ENCODE measurements around the gene MLANA. TPM values are rescaled to one million over a fixed set of nuclear protein-coding genes. Genes with fewer than 3 reads are reported as not detected.

MLANA gene
- total and polyA plus RNA-seq, 4 experiments from 2014 or later = 0.59 TPM; not detected in 3

DNA sequence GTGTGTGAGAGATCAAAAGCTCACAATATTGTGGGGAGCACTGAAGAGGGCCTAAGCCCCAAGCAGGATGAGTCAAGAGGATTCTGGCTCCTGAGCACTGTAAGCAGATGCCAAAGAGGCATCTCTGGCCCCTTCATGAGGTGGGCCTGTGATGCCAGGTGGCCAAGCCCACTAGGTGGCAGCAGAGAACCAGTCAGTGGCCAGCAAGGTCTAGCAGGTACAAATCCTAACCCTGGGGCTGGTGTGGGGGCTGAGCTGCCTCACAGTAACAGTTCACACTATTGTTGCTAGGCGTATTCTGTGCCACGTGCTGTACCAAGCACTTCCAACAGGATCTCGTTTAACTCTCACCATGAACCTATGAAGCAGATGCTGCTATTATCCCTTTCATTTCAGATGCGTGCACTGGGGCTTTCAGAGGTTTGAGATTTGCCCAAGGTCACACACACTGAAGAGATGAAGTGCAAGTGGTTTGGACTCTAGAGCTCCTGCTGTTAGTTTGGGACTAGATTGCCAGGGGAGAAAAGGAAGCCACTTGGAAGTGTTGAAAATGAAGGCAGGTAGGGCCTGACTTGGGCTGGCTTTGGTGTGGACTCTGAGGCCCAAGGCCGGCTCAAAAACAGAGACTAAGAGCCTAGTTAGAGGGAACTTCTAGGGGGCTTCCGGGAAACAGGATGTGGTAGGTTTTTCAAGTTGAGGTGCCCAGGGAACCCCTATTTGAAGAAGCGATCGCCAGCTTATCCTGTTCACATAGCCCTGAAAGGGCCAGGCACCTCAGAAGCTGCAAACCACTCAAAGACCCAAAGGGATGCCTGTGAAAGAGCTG, 4.4 kb upstream of the MLANA start:
- DNase-seq = peak; percentile 61 to 74 (median 64)
- intact Hi-C loops (cut with micrococcal nuclease) = loop anchor here (1.0 to 5.0 kb wide), 5 partner anchors 54 to 682 kb away; partner anchors contain the start of gene ERMP1
- no peak overlapping the region for H3K4me3 ChIP-seq (ENCODE audit: low read length in 2 of 2)
- no peak overlapping the region for H3K27ac ChIP-seq (ENCODE audit: low read depth, low read length)
- no peaks in the 10 kb centered on the region for H3K36me3 ChIP-seq (ENCODE audit: insufficient read depth, low read length)
- H3K36me3 Mint-ChIP-seq = no peaks in the 10 kb centered on the region
- peaks cover 5% of the 10 kb centered on the region for H3K4me1 ChIP-seq (ENCODE audit: insufficient read depth, low read length)
- POLR2A ChIA-PET (ENCODE audit: partially characterized antibody) = interaction anchor here (0.7 to 1.2 kb wide), 5 partner anchors 54 to 168 kb away, joined by 3 to 5 read pairs (median 3); partner anchors contain the start of gene ERMP1
- H3K4me1 Mint-ChIP-seq = peaks cover 5 to 6% (median 5%) of the 10 kb centered on the region in 4 donors
- no peaks in the 10 kb centered on the region for H3K27me3 ChIP-seq (ENCODE audit: insufficient read depth, low read length)
- CTCF ChIA-PET (ENCODE audit: partially characterized antibody) = interaction anchor here (0.5 to 5.2 kb wide), 51 partner anchors 8 to 1773 kb away, joined by 3 to 65 read pairs (median 4); partner anchors contain the start of gene ERMP1
- H3K27ac Mint-ChIP-seq = peak overlapping the region in 2 of 7 donors; percentile 27 to 74
- no peaks in the 10 kb centered on the region for H3K9me3 ChIP-seq (ENCODE audit: control insufficient read depth in 1 of 2, low read length in 2 of 2)
- no peak overlapping the region for H3K4me3 Mint-ChIP-seq
- no peaks in the 10 kb centered on the region for H3K27me3 Mint-ChIP-seq
- H3K9me3 Mint-ChIP-seq = no peaks in the 10 kb centered on the region

DNA sequence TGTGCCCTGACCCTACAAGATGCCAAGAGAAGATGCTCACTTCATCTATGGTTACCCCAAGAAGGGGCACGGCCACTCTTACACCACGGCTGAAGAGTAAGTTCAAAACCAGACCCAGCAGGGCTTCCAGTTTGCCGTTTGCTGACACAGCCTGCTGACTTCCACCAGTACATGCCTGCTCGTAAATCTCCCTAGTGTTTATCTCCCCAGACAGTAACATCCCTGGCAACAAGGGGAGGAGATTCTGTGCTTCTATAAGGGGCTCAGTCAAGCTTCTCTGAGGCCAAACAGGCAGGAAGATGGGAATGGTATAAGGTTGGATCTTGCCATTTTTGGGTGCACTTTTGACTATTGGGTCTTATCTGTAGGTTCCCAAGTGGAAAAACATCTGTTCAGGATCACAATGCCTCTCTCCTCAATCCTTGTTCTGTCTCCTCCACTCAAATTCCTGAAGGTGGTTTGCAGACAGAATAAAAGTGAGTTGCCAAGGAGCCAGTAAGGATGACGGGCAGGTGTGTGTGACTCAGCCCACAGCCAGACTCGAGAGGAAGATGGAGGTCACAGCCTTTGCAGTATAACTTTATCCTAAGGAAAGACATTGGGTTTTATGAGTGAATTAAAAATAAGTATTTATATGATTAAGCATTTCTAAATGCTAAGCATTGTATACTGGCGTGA, 1.9 kb downstream of the MLANA start:
- H3K9me3 ChIP-seq (ENCODE audit: control insufficient read depth in 1 of 2, low read length in 2 of 2) = no peaks in the 10 kb centered on the region
- H3K4me3 Mint-ChIP-seq = no peak overlapping the region
- H3K27me3 Mint-ChIP-seq = no peaks in the 10 kb centered on the region
- H3K4me1 Mint-ChIP-seq = no peaks in the 10 kb centered on the region
- no peak overlapping the region for H3K27ac ChIP-seq (ENCODE audit: low read depth, low read length)
- H3K4me3 ChIP-seq (ENCODE audit: low read length in 2 of 2) = no peak overlapping the region
- ChIA-PET CTCF (ENCODE audit: partially characterized antibody) (no interaction called here), POLR2A (ENCODE audit: partially characterized antibody) (no interaction called here)
- no peaks in the 10 kb centered on the region for H3K4me1 ChIP-seq (ENCODE audit: insufficient read depth, low read length)
- H3K9me3 Mint-ChIP-seq = no peaks in the 10 kb centered on the region
- no peaks in the 10 kb centered on the region for H3K27me3 ChIP-seq (ENCODE audit: insufficient read depth, low read length)
- no peak for DNase-seq
- intact Hi-C loops (cut with micrococcal nuclease) = no loop called here
- H3K36me3 Mint-ChIP-seq = peaks cover 10 to 19% of the 10 kb centered on the region in 2 donors
- H3K27ac Mint-ChIP-seq = no peak overlapping the region
- H3K36me3 ChIP-seq (ENCODE audit: insufficient read depth, low read length) = no peaks in the 10 kb centered on the region

DNA sequence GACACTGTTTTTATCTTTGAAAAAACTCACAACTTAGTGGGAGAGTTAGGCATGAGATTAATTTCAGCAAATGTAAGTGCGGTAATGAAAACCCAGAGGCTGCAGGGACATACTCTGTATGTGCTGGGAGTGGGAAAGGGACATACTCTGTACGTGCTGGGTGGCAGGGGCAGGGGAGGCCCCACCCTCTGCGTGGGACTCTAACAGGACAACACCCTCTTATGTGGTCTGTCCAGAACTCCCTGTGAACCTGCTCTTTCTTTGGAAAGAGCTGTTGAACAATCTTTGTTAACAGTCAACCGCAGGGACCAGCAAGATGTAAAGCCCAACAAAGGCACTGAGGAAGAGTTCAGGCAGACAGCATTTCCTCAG, 2.4 kb downstream of the MLANA start:
- intact Hi-C loops (cut with micrococcal nuclease) = no loop called here

DNA sequence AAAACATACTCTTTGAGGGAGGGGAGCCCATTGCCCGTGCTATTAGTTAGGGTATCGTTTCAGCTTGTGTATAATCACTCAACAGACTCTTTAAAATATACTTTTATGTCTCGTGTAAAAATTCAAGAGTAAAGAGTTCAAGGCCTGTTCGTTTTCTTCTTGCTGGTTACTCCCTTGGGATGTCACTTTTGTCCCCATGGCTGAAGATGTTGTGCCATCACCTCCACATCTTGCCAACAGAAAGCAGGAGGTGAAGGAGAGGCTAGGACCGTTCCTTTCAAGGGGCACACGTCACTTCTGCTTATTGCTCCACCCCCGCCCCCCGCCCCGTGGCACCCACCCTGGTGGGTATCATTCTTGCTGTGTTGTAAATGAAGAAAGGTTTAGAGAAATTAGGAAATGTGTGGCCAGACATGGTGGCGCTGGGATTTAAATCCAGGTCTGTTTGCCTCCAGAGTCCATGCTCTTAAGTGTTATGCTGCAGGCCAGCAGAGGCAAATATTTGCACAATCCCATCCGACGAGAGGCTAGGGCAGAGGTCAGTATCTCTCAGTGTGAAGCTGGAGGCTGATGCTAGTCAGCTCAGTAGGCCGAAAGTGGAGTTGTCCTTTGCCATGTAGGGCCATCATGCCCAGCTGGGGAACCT, 3.0 kb downstream of the MLANA start:
- Mint-ChIP-seq H3K4me3 (no peak overlapping the region), H3K27me3 (no peaks in the 10 kb centered on the region), H3K4me1 (no peaks in the 10 kb centered on the region), H3K9me3 (no peaks in the 10 kb centered on the region), H3K27ac (no peak overlapping the region), H3K36me3 (peaks cover 21 to 28% of the 10 kb centered on the region in 2 donors)
- H3K4me1 ChIP-seq (ENCODE audit: insufficient read depth, low read length) = no peaks in the 10 kb centered on the region
- H3K36me3 ChIP-seq (ENCODE audit: insufficient read depth, low read length) = no peaks in the 10 kb centered on the region
- H3K4me3 ChIP-seq (ENCODE audit: low read length in 2 of 2) = no peak overlapping the region
- no peaks in the 10 kb centered on the region for H3K27me3 ChIP-seq (ENCODE audit: insufficient read depth, low read length)
- ChIA-PET POLR2A (ENCODE audit: partially characterized antibody) (no interaction called here), CTCF (ENCODE audit: partially characterized antibody) (interaction anchor here (0.6 to 1.5 kb wide), 3 partner anchors 8 to 1340 kb away, joined by 3 to 10 read pairs (median 3); no protein-coding TSS in a partner anchor)
- intact Hi-C loops (cut with micrococcal nuclease) = no loop called here
- no peak overlapping the region for H3K27ac ChIP-seq (ENCODE audit: low read depth, low read length)
- H3K9me3 ChIP-seq (ENCODE audit: control insufficient read depth in 1 of 2, low read length in 2 of 2) = no peaks in the 10 kb centered on the region
- no peak for DNase-seq

More for the DNA sequence above, 2.4 kb downstream of the MLANA start:
- H3K4me3 ChIP-seq (ENCODE audit: low read length in 2 of 2) = no peak overlapping the region
- no peak overlapping the region for H3K27ac ChIP-seq (ENCODE audit: low read depth, low read length)
- no peak overlapping the region for H3K27ac Mint-ChIP-seq
- POLR2A ChIA-PET (ENCODE audit: partially characterized antibody) = no interaction called here
- H3K36me3 ChIP-seq (ENCODE audit: insufficient read depth, low read length) = no peaks in the 10 kb centered on the region
- no peaks in the 10 kb centered on the region for H3K4me1 Mint-ChIP-seq
- no peak for DNase-seq
- H3K27me3 Mint-ChIP-seq = no peaks in the 10 kb centered on the region
- no peaks in the 10 kb centered on the region for H3K9me3 ChIP-seq (ENCODE audit: control insufficient read depth in 1 of 2, low read length in 2 of 2)
- H3K36me3 Mint-ChIP-seq = peaks cover 15 to 22% of the 10 kb centered on the region in 2 donors
- CTCF ChIA-PET (ENCODE audit: partially characterized antibody) = no interaction called here
- no peaks in the 10 kb centered on the region for H3K27me3 ChIP-seq (ENCODE audit: insufficient read depth, low read length)
- H3K4me3 Mint-ChIP-seq = no peak overlapping the region
- H3K9me3 Mint-ChIP-seq = no peaks in the 10 kb centered on the region
- no peaks in the 10 kb centered on the region for H3K4me1 ChIP-seq (ENCODE audit: insufficient read depth, low read length)

DNA sequence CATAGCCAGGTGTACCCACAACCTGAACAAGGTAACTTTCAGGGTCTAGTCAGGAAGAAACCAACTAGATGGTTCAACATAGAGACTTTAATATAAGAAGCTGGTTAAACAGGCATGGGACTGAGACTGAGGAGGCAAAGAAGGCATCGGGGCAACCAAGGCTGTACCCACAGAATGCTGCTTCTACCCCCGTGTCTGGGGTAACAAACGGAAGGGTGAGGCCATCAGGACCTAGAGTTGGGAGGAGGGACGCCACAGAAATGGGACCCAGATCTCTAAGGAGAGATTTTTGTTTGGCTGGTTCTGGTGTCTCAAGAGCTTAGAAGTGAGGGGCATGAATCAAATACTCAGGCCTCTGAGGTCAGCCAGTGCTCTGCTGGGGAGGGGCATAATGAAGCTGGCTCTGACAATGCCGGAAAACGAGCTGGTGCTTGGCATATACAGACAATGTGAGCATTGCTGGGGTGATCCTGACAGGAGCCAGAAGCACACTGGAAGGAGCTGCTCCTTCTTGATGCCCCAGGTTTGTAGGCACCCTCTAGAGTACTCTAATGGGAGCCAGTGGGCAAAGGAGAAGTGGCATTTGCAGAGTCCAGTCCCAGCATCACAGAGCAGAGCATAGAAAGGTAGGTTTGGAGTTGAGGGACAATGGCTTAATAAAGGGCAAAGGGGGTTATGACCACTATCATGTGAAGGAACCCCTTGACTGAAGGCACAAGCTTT, 3.7 kb downstream of the MLANA start:
- Histone ChIP-seq H3K9me3 (ENCODE audit: control insufficient read depth in 1 of 2, low read length in 2 of 2) (no peaks in the 10 kb centered on the region), H3K27ac (ENCODE audit: low read depth, low read length) (no peak overlapping the region), H3K36me3 (ENCODE audit: insufficient read depth, low read length) (no peaks in the 10 kb centered on the region), H3K4me3 (ENCODE audit: low read length in 2 of 2) (no peak overlapping the region), H3K4me1 (ENCODE audit: insufficient read depth, low read length) (no peaks in the 10 kb centered on the region), H3K27me3 (ENCODE audit: insufficient read depth, low read length) (no peaks in the 10 kb centered on the region)
- no peak overlapping the region for H3K4me3 Mint-ChIP-seq
- H3K36me3 Mint-ChIP-seq = peaks cover 24 to 30% of the 10 kb centered on the region in 2 donors
- no peaks in the 10 kb centered on the region for H3K27me3 Mint-ChIP-seq
- ChIA-PET CTCF (ENCODE audit: partially characterized antibody) (interaction anchor here (0.6 to 1.5 kb wide), 4 partner anchors 9 to 1340 kb away, joined by 3 to 10 read pairs (median 3); no protein-coding TSS in a partner anchor), POLR2A (ENCODE audit: partially characterized antibody) (no interaction called here)
- H3K4me1 Mint-ChIP-seq = no peaks in the 10 kb centered on the region
- peak overlapping the region in 2 of 7 donors; percentile 44 to 66 for H3K27ac Mint-ChIP-seq
- intact Hi-C loops (cut with micrococcal nuclease) = no loop called here
- H3K9me3 Mint-ChIP-seq = no peaks in the 10 kb centered on the region
- no peak for DNase-seq

DNA sequence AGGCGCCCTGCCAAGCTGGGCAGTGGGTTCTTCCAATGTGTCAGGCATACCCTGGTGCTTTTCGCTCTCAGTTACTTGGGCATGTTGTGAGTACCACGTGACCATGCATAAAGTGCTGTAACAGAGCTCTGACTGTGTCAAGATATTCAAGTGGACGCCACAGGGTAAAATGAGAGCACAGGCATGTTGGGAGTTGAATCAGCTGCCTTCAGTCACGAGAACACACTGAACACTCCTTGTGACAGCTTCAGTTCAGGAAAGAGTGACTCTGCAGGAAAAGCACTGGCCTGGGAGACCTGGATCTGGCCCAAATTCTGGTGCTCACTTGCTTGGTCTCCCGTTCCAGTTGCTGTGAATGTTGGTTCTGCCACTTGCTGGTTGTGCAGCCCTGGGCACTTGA, 5.1 kb downstream of the MLANA start:
- no peaks in the 10 kb centered on the region for H3K9me3 ChIP-seq (ENCODE audit: control insufficient read depth in 1 of 2, low read length in 2 of 2)
- POLR2A ChIA-PET (ENCODE audit: partially characterized antibody) = no interaction called here
- intact Hi-C loops (cut with micrococcal nuclease) = no loop called here
- Mint-ChIP-seq H3K27me3 (no peaks in the 10 kb centered on the region), H3K36me3 (peaks cover 24 to 30% of the 10 kb centered on the region in 2 donors), H3K27ac (no peak overlapping the region), H3K4me3 (no peak overlapping the region), H3K9me3 (no peaks in the 10 kb centered on the region), H3K4me1 (no peaks in the 10 kb centered on the region)
- H3K4me3 ChIP-seq (ENCODE audit: low read length in 2 of 2) = no peak overlapping the region
- CTCF ChIA-PET (ENCODE audit: partially characterized antibody) = interaction anchor here (1.2 to 1.9 kb wide), 4 partner anchors 9 to 63 kb away, joined by 3 to 14 read pairs (median 5); partner anchors contain the start of gene ERMP1
- H3K36me3 ChIP-seq (ENCODE audit: insufficient read depth, low read length) = no peaks in the 10 kb centered on the region
- no peaks in the 10 kb centered on the region for H3K4me1 ChIP-seq (ENCODE audit: insufficient read depth, low read length)
- no peak for DNase-seq
- H3K27me3 ChIP-seq (ENCODE audit: insufficient read depth, low read length) = no peaks in the 10 kb centered on the region
- H3K27ac ChIP-seq (ENCODE audit: low read depth, low read length) = no peak overlapping the region
